Neural cell (in vitro differentiated cells): Measurements from ENCODE around the gene TMOD2. TPM values are rescaled to one million over a fixed set of nuclear protein-coding genes. Genes with fewer than 3 reads are reported as not detected.

Experiments used
- H2AFZ ChIP-seq: fragments of 200-600, 300-800 bp; sonication (generic), shearing (Covaris generic); 2 replicates; pipeline ENCODE4 v1.6.0; 2014; ENCODE audit warnings: low read depth, mild to moderate bottlenecking, antibody characterized with exemption, low read length, moderate library complexity
- H3F3A ChIP-seq: fragments of 200-600 bp; shearing (Covaris generic); 2 replicates; pipeline ENCODE4 v1.6.1; 2016; ENCODE audit warnings: mild to moderate bottlenecking, moderate library complexity, mixed read lengths, antibody characterized with exemption, low read length; ENCODE audit not compliant: insufficient read depth, poor library complexity, severe bottlenecking
- H3K27ac ChIP-seq: fragments of 200-600, 300-800 bp; sonication (generic), shearing (Covaris generic); 2 replicates; pipeline ENCODE4 v1.5.1; 2014; ENCODE audit warnings: mild to moderate bottlenecking, low read length, moderate library complexity
- H3K27me3 ChIP-seq: fragments of 300-800, 200-600 bp; sonication (generic), shearing (Covaris generic); 2 replicates; pipeline ENCODE4 v1.6.0; 2014; ENCODE audit warnings: mild to moderate bottlenecking, low read depth, low read length, moderate library complexity; ENCODE audit not compliant: insufficient read depth
- H3K36me3 ChIP-seq: fragments of 300-800, 200-600 bp; sonication (generic), shearing (Covaris generic); 2 replicates; pipeline ENCODE4 v1.5.1; 2014; ENCODE audit warnings: mild to moderate bottlenecking, antibody characterized with exemption, low read length, moderate library complexity; ENCODE audit not compliant: insufficient read depth
- H3K4me2 ChIP-seq: fragments of 300-800, 200-600 bp; sonication (generic), shearing (Covaris generic); 2 replicates; pipeline ENCODE4 v1.6.0; 2014; ENCODE audit warnings: mild to moderate bottlenecking, low read length
- H3K4me3 ChIP-seq: fragments of 300-800, 200-600 bp; sonication (generic), shearing (Covaris generic); 2 replicates; pipeline ENCODE4 v1.5.1; 2014; ENCODE audit warnings: mild to moderate bottlenecking, low read length, moderate library complexity
- H3K79me2 ChIP-seq: fragments of 200-600 bp; shearing (Covaris generic); replicated peaks from 2 replicates; pipeline ENCODE4 v1.6.0; 2014; ENCODE audit warnings: mild to moderate bottlenecking, low read length, moderate library complexity; ENCODE audit not compliant: insufficient read depth
- H3K9ac ChIP-seq: fragments of 300-800, 200-600 bp; sonication (generic), shearing (Covaris generic); 2 replicates; pipeline ENCODE4 v1.6.1; 2016; ENCODE audit warnings: mild to moderate bottlenecking, low read length, mixed read lengths
- H3K9me2 ChIP-seq: fragments of 200-600 bp; shearing (Covaris generic); 2 replicates; pipeline ENCODE4 v1.6.1; 2016; ENCODE audit warnings: mild to moderate bottlenecking, low read length, mixed read lengths; ENCODE audit not compliant: insufficient read depth
- H3K9me3 ChIP-seq: fragments of 200-600, 300-800 bp; sonication (generic), shearing (Covaris generic); 2 replicates; pipeline ENCODE4 v1.6.1; 2016; ENCODE audit warnings: mild to moderate bottlenecking, mixed run types, low read length, moderate library complexity, mixed read lengths
- H4K20me1 ChIP-seq: fragments of 200-600 bp; shearing (Covaris generic); 2 replicates; pipeline ENCODE4 v1.6.1; 2016; ENCODE audit warnings: mild to moderate bottlenecking, mixed run types; ENCODE audit not compliant: insufficient read depth
- CTCF ChIP-seq: fragments of 450-650 bp; IDR thresholded peaks from 2 replicates; pipeline ENCODE4 v1.5.1; 2014; ENCODE audit warnings: antibody characterized with exemption, mild to moderate bottlenecking, moderate library complexity; ENCODE audit not compliant: poor library complexity, severe bottlenecking
- EP300 ChIP-seq: fragments of 450-650 bp; conservative IDR thresholded peaks from 2 replicates; pipeline ENCODE4 v1.6.1; 2014; ENCODE audit warnings: antibody characterized with exemption, mild to moderate bottlenecking, moderate library complexity; ENCODE audit not compliant: poor library complexity, severe bottlenecking
- EZH2 ChIP-seq: fragments of 200-600, 300-800 bp; shearing (Covaris generic), sonication (generic); IDR thresholded peaks from 2 replicates; pipeline ENCODE4 v1.6.1; 2014; ENCODE audit warnings: antibody characterized with exemption, low read length, borderline replicate concordance, mild to moderate bottlenecking; ENCODE audit not compliant: insufficient read depth, poor library complexity, severe bottlenecking
- MXI1 ChIP-seq: fragments of 450-650 bp; conservative IDR thresholded peaks from 2 replicates; pipeline ENCODE4 v1.6.1; 2014; ENCODE audit warnings: antibody characterized with exemption, mild to moderate bottlenecking; ENCODE audit not compliant: poor library complexity, severe bottlenecking
- POLR2AphosphoS5 ChIP-seq: IDR thresholded peaks from 2 replicates; pipeline ENCODE4 v1.6.1; 2012
- RAD21 ChIP-seq: fragments of 450-650 bp; conservative IDR thresholded peaks from 2 replicates; pipeline ENCODE4 v1.6.1; 2014; ENCODE audit warnings: antibody characterized with exemption, mild to moderate bottlenecking, moderate library complexity
- REST ChIP-seq: IDR thresholded peaks from 2 replicates; pipeline ENCODE4 v1.6.1; 2012; ENCODE audit warnings: borderline replicate concordance
- SMC3 ChIP-seq: fragments of 450-650 bp; conservative IDR thresholded peaks from 2 replicates; pipeline ENCODE4 v1.6.1; 2014; ENCODE audit warnings: antibody characterized with exemption, mild to moderate bottlenecking, moderate library complexity; ENCODE audit not compliant: poor library complexity
- TAF1 ChIP-seq: IDR thresholded peaks from 2 replicates; pipeline ENCODE4 v1.6.1; 2012; ENCODE audit warnings: low read depth
- polyA plus RNA-seq: library from polyadenylated mRNA; depleted of rRNA; stranded (reverse); fragments of >200 nt; gene quantifications from 2 replicates; pipeline ENCODE4 v1.2.3, GENCODE V29; 2014

The TMOD2 gene
- polyA plus RNA-seq, 1 donor from 2014 or later = 79.9 TPM

GRCh38 chr15:51757450-51757849 is 6.1 kb downstream of the TMOD2 start:
- no peaks in the 10 kb centered on the region for H3K27me3 ChIP-seq
- no peak overlapping the region for H3K27ac ChIP-seq
- H3K36me3 ChIP-seq = peaks cover 3% of the 10 kb centered on the region

GRCh38 chr15:51758645-51759044 is 7.2 kb downstream of the TMOD2 start:
- Histone ChIP-seq H3K36me3 (peaks cover 3% of the 10 kb centered on the region), H3K4me3 (no peak overlapping the region), H3K9me3 (no peaks in the 10 kb centered on the region), H3K9me2 (no peaks in the 10 kb centered on the region), H3K9ac (no peak overlapping the region), H3K4me2 (no peak overlapping the region), H3K79me2 (peaks cover 13% of the 10 kb centered on the region), H4K20me1 (no peaks in the 10 kb centered on the region), H3K27me3 (no peaks in the 10 kb centered on the region), H3K27ac (no peak overlapping the region), H2AFZ (no peak overlapping the region), H3F3A (no peaks in the 10 kb centered on the region)
- no peak for TF ChIP-seq CTCF
- TF ChIP-seq REST = no peak
- no peak for TF ChIP-seq EP300
- no peak for TF ChIP-seq POLR2AphosphoS5
- no peak for TF ChIP-seq RAD21
- TF ChIP-seq SMC3 = no peak
- no peak for TF ChIP-seq MXI1

More at GRCh38 chr15:51757450-51757849, 6.1 kb downstream of the TMOD2 start:
- no peak overlapping the region for H3K4me3 ChIP-seq
- TF ChIP-seq POLR2AphosphoS5 (no peak), SMC3 (no peak), TAF1 (no peak), MXI1 (no peak), EZH2 (no peak), CTCF (no peak), RAD21 (no peak), REST (no peak), EP300 (no peak)
- no peaks in the 10 kb centered on the region for H3K9me3 ChIP-seq
- H3K4me2 ChIP-seq = no peak overlapping the region
- no peaks in the 10 kb centered on the region for H3F3A ChIP-seq
- H4K20me1 ChIP-seq = no peaks in the 10 kb centered on the region
- no peak overlapping the region for H2AFZ ChIP-seq
- peaks cover 25% of the 10 kb centered on the region for H3K79me2 ChIP-seq
- no peak overlapping the region for H3K9ac ChIP-seq
- no peaks in the 10 kb centered on the region for H3K9me2 ChIP-seq
